ENCODE data around the gene PRKAR1B. TPM values are rescaled to one million over a fixed set of nuclear protein-coding genes. Genes with fewer than 3 reads are reported as not detected.

PRKAR1B gene
- polyA plus RNA-seq, 1 of the 3 experiments (the other 2 are of a cell fraction), result 63.7 TPM

- no peaks in the 10 kb centered on the region for H3K9me2 ChIP-seq
- H3K79me2 ChIP-seq (ENCODE audit: insufficient read depth), result no peaks in the 10 kb centered on the region
- no peaks in the 10 kb centered on the region for H4K20me1 ChIP-seq (ENCODE audit: insufficient read depth)
- H3F3A ChIP-seq (replicated peaks; ENCODE audit: insufficient read depth), result peaks cover 7% of the 10 kb centered on the region
- TF ChIP-seq TEAD4 (IDR thresholded peaks at IDR 0.05; ENCODE audit: borderline replicate concordance, insufficient read depth), result no peak
- TF ChIP-seq FOSL2 (IDR thresholded peaks at IDR 0.05; ENCODE audit: borderline replicate concordance, low read depth), result no peak
- no peak for TF ChIP-seq FOXM1 (IDR thresholded peaks at IDR 0.05; ENCODE audit: low read depth)
- no peaks in the 10 kb centered on the region for H3K4me1 ChIP-seq (ENCODE audit: control insufficient read depth in 1 of 2, insufficient read depth in 2 of 2, low read depth in 1 of 2, low read length in 1 of 2)
- H2AFZ ChIP-seq (ENCODE audit: low read depth), result no peak overlapping the region
- H3K9ac ChIP-seq, result no peak overlapping the region
- peaks cover under 1 to 3% of the 10 kb centered on the region in 2 experiments for H3K36me3 ChIP-seq (replicated peaks in 1 of 2; ENCODE audit: control insufficient read depth in 1 of 2, insufficient read depth in 2 of 2, low read length in 1 of 2)
- H3K9me3 ChIP-seq, result peaks cover 8% of the 10 kb centered on the region; the same call in 1 of the 2 replicates
- CTCF ChIA-PET, result no interaction called here
- no peak for DNase-seq
- POLR2A ChIA-PET, result no interaction called here
- H3K4me3 ChIP-seq (ENCODE audit: low read depth in 2 of 2, low read length in 1 of 2), result no peak overlapping the region
- no peak overlapping the region for H3K4me2 ChIP-seq
- H3K27me3 ChIP-seq (ENCODE audit: insufficient read depth), result no peaks in the 10 kb centered on the region
- H3K27ac ChIP-seq (ENCODE audit: low read depth in 2 of 2, low read length in 1 of 2), result no peak overlapping the region
These were observed 106.2 kb downstream of the PRKAR1B start for GRCh38 chr7:620885-621284.

DNA sequence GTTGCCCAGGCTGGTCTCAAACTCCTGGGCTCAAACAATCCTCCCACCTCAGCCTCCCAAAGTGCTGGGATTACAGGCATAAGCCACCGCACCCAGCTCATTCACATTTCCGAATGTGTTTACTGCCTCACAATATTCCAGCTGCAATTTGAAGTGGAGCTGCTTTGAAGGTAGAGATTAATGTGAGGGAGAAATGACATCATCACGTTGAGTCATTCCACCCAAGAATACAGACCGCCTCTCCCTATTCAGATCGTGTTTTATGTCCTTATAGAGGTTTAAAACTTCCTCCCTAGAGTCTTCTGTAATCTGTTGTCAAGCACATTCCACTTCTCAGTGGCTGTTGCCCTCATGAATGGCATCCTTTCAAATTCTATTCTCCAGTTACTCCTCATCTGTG lies 107.0 kb downstream of the PRKAR1B start:
- ChIA-PET POLR2A (no interaction called here), CTCF (no interaction called here)
- no peaks in the 10 kb centered on the region for H4K20me1 ChIP-seq (ENCODE audit: insufficient read depth)
- no peak overlapping the region for H3K4me3 ChIP-seq (ENCODE audit: low read depth in 2 of 2, low read length in 1 of 2)
- WGBS (ENCODE audit: low lambda C conversion rate), result 80% methylated on average over 5 of the region's 5 CpGs
- H3K9ac ChIP-seq, result no peak overlapping the region
- H3K79me2 ChIP-seq (ENCODE audit: insufficient read depth), result no peaks in the 10 kb centered on the region
- no peak for TF ChIP-seq ELF1 (IDR thresholded peaks at IDR 0.05)
- no peak for TF ChIP-seq TEAD4 (IDR thresholded peaks at IDR 0.05; ENCODE audit: borderline replicate concordance, insufficient read depth)
- TF ChIP-seq NRF1 (IDR thresholded peaks at IDR 0.05; ENCODE audit: low read depth, low read length), result no peak
- TF ChIP-seq TCF12 (IDR thresholded peaks at IDR 0.05), result no peak
- TF ChIP-seq MEF2A (IDR thresholded peaks at IDR 0.05; ENCODE audit: borderline replicate concordance, low read depth), result no peak
- TF ChIP-seq MXI1 (IDR thresholded peaks at IDR 0.05; ENCODE audit: low read depth, low read length), result no peak
- no peak for TF ChIP-seq YY1 (IDR thresholded peaks at IDR 0.05; ENCODE audit: low read depth)
- TF ChIP-seq FOXJ3 (CRISPR knock-in tag; IDR thresholded peaks at IDR 0.05), result no peak
- no peak for TF ChIP-seq GATA2 (CRISPR knock-in tag; IDR thresholded peaks at IDR 0.05)
- no peak for TF ChIP-seq RXRA (IDR thresholded peaks at IDR 0.05; ENCODE audit: borderline replicate concordance, low read depth)
- TF ChIP-seq NFIC (IDR thresholded peaks at IDR 0.05; ENCODE audit: borderline replicate concordance), result no peak
- TF ChIP-seq CHD2 (IDR thresholded peaks at IDR 0.05; ENCODE audit: low read length, partially characterized antibody), result no peak
- TF ChIP-seq RAD21 (IDR thresholded peaks at IDR 0.05; ENCODE audit: low read length), result no peak
- no peak for TF ChIP-seq JUND (IDR thresholded peaks at IDR 0.05)
- no peak for TF ChIP-seq SIN3A (IDR thresholded peaks at IDR 0.05; ENCODE audit: borderline replicate concordance, low read depth, low read length)
- TF ChIP-seq EZH2phosphoT487 (IDR thresholded peaks at IDR 0.05; ENCODE audit: borderline replicate concordance, low read depth), result no peak
- DNase-seq, result no peak
- peaks cover under 1% of the 10 kb centered on the region for H3F3A ChIP-seq (replicated peaks; ENCODE audit: insufficient read depth)
- peaks cover 3% of the 10 kb centered on the region; the same call in 1 of the 2 replicates for H3K9me3 ChIP-seq
- H3K27me3 ChIP-seq (ENCODE audit: insufficient read depth), result no peaks in the 10 kb centered on the region
- no peaks in the 10 kb centered on the region for H3K9me2 ChIP-seq
- H3K4me2 ChIP-seq, result no peak overlapping the region
- no peaks in the 10 kb centered on the region for H3K4me1 ChIP-seq (ENCODE audit: control insufficient read depth in 1 of 2, insufficient read depth in 2 of 2, low read depth in 1 of 2, low read length in 1 of 2)
- peaks cover 0 to 3% of the 10 kb centered on the region in 2 experiments for H3K36me3 ChIP-seq (replicated peaks in 1 of 2; ENCODE audit: control insufficient read depth in 1 of 2, insufficient read depth in 2 of 2, low read length in 1 of 2)
- H2AFZ ChIP-seq (ENCODE audit: low read depth), result no peak overlapping the region
- no peak overlapping the region for H3K27ac ChIP-seq (ENCODE audit: low read depth in 2 of 2, low read length in 1 of 2)
